Activated CD4-positive, alpha-beta T cell treated with anti-CD3 and anti-CD28 coated beads, Interleukin-2, Interleukin-6, amounts not matched to agents 100 ng/mL and 50 ng/mL, durations not matched to agents 16 hours and 8 hours (primary cell): Measurements from ENCODE around the gene BCLAF1.
"Not testable (repeated sequence)": the region's sequence is repeated elsewhere in the genome, so short reads cannot be mapped to it uniquely, and the experiment has no call there.

Source experiments
- DNase-seq: peaks from one replicate; pipeline ENCODE4 v3.0.0-alpha.2; 2020

BCLAF1 gene

DNA sequence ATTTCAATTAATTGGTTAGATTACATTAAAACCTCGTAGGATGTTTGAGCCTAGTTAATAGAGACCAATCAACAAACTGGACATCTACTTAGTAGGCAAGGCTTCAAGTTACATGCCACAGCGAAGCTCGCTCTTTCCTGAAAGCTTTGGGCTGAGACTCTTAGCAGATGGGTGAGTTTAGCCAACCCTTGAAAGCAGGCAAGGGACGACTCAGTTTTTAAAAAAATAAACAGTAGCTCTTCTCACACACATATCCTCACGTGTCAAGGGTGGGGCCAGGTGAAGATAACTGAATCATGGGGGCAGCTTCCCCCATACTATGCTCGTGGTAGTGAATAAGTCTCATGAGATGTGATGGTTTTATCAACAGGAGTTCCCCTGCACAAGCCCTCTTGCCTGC lies 40.3 kb downstream of the BCLAF1 start:
- no peak for DNase-seq

DNA sequence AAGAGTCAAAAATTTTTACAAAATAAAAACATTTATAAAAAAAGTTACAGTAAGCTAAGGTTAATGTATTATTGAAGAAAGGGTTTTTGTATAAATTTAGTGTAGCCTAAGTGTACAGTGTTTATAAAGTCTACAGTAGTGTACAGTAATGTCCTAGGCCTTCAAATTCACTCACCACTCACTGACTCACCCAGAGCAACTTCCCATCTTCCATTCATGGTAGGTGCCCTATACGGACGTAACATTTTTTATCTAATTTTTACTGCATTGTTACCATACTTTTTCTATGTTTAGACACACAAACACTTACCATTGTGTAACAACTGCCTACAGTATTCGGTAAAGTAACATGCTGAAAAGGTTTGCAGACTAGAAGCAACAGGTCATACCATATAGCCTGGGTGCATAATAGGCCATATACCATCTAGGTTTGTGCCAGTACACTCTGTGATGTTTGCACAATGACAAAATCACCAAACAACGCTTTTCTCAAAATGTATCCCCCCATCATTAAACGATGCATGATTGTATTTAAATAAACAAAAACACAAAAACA lies 45.5 kb downstream of the BCLAF1 start:
- no peak for DNase-seq

DNA sequence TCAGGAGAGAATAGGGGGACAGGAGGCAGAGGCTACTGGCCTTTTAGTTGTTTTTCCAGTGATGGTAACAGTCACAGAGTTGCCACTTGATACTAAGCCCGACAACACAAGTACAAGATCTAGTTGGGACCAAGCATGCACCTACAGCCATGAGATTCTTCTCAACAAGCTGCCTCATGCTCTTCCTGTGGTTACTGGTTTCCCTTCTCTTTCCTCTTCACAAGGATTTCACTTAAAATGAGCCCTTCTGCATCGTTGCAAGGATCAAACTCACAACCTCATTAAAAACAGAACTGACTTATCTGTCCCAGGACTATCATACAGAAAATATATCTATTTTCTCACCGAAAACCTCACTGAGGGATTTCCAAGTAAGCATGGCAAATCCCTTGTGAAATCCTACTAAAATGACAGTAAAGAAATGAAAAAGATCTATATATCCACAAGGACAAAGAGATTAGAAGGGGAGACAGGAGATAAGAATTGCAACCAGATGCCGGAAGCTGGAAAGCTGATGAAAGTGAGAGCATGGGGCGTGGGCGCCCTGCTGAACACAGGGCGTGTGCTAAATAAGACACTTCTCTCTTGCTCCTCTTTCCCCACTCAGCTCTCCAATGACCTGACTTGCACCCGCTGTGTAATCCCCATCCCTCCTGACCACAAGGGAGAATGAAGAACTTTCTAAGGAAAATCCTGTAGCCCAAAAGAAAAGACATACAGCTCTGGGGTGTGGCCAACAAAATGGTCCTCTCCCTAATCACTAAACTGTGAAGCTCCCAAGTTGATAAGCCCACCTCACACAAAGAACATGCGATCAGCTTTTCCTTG lies 53.0 kb downstream of the BCLAF1 start:
- no peak for DNase-seq

DNA sequence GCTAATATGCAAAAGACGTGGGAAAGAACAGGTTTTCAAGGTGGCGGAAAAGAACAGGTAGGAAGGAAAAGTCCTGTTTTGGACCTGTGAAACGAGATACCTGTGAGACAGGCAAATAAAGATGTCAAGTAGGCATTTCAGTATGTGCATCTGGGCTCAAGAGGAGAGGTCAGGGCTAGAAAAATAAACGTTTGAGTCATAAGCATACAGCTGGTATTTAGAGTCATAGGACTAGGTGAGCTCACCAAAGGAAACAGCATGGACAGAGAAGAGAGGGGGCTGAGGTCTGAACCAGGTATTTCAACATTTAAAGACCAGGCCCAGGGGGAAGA lies 54.4 kb downstream of the BCLAF1 start:
- no peak for DNase-seq

DNA sequence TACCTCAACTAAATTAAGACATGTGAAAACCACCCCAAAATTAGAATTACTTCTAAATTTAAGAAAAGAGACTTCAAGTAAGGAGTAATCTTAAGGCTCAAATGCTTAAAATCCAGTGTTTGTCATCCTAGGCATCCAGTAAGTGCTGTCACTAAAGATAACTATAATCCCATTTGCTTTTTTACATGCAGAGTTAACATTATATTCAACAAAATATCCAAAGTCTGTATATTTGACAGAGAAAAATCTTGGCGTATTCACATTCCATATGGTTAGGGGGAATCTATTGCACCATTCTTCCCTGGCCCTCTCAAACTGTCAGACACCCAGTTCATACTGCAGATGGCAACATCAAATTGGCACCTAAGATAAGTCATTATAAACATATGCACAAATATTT lies 56.9 kb downstream of the BCLAF1 start:
- DNase-seq = no peak

DNA sequence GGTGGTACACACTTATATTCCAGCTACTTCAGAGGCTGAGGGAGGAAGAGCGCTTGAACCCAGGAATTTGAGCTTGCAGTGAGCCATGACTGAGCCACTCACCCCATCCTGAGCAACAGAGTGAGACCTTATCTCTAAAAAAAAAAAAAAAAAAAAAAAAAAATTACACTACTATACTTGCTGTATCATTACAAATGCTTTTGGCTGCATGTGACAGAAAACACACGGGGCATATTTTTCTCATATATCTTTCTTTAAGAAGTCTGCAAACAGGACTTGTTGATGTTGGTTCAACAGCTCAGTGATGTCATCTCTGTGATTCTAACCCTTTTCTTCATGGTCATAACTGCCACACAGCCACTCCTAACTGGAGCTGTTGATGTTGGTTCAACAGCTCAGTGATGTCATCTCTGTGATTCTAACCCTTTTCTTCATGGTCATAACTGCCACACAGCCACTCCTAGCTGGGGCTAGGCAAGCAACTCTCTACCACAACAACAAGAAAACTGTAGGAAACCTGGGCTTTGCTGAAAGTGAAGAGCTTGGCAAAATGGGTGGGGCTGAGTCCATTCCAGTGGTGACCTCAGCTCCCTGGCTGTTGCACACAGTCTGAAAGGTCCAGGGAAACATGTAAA lies 59.3 kb downstream of the BCLAF1 start:
- no peak for DNase-seq

DNA sequence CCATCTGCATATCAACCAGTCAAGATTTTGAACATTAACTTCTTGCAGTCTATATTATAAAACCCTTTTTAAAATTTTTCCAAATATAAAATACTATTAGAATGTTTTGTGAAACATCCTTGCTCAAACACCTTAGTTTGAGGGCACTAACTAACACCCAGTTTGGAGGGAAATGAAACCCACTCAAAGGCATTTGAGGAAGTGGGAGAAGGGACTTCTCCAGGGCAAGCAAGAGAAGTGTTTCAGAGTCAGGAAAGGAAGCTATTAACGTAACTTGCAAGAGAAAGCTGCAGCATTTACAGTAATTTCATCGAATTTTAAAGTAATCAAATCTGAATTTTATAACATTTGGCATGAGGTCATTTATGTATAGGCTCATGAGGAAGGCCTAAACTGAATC lies 60.8 kb downstream of the BCLAF1 start:
- no peak for DNase-seq

DNA sequence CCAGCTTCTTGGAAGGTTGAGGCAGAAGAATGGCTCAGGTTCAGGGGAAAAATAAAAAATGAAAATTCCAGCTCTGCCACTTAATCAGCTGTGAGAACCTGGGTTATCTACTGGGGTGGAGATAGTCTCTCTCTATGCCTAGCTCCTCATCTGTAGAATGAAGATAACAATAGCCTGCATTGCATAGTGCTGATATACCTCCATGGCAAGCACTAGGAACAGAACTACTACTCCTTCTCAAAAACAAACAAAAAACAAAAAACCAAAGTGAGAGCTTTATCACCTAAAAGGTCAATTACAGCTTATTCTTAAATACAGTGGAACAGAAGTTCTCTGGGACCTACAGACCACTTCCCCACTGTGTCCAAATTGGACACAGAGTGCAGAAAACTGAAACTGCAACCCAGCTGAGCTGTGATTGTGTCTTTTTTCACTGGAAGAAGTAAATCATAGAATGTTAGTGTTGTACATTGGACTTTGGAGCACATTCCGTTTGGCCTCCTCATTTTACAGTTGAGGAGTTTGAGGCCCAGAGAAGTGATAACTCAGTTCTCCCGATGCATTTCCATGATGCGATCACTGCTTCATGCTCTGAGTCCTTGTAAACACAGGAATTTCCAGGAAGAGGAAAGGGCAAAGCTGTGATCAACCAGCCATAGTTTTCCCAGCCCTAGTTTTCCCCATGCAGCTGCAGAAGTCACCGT lies 62.8 kb downstream of the BCLAF1 start:
- DNase-seq = no peak

DNA sequence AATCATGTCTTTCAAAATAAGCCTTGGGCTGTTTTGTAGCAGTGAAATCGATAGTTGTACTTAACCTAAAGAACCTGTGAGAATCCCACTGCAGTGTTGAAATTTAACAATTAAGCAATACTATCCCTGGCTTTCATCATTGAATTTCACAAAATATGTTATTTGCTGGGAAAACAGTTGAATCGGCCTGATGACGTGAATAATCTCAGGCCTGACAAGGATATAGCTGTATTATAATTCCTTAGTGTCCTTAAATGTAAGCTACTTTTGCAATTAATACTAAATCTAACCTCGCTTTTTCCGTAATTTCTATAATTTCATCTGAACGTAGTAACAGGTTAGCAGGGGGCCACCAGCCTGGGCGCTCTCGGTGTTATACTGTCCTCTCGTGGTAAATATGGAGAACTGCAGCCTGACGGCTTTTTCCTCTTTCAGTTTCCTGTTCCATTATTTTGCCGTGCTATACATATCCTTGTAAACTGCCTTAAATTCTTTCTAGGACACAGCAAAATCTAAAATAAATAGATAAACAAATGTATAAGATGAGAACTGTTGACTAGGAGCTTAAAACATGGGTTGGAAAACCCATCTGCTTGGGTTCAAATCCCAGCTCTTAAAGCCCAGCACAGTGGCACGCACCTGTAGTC lies 63.5 kb downstream of the BCLAF1 start:
- peak; percentile 57 for DNase-seq

DNA sequence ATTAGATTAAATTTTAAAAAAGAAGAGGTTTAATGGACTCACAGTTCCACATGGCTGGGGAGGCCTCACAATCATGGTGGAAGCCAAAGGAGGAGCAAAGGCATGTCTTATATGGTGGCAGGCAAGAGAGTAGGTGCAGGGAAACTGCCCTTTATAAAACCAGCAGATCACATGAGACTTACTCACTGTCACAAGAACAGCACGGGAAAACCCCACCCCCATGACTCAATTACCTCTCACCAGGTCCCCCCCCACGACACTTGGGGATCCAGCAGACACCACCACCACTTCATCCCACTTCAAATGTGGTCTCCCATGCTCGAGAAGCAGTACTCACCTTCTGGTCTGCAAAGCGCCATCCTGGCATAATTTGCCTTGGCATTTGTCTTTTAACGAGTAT lies 64.2 kb downstream of the BCLAF1 start:
- peak; percentile 2 for DNase-seq

DNA sequence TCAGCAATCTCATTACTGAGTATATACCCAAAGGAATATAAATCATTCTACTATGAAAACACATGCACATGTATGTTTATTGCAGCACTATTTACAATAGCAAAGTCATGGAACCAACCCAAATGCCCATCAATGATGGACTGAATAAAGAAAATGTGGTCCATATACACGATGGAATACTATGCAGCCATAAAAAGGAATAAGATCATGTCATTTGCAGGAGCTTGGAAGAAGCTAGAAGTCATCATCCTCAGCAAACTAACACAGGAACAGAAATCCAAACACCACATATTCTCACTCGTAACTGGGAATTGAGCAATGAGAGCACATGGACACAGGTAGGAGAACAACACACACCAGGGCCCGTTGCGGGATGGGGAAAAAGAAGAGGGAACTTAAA lies 64.7 kb downstream of the BCLAF1 start:
- not testable (repeated sequence) for DNase-seq

DNA sequence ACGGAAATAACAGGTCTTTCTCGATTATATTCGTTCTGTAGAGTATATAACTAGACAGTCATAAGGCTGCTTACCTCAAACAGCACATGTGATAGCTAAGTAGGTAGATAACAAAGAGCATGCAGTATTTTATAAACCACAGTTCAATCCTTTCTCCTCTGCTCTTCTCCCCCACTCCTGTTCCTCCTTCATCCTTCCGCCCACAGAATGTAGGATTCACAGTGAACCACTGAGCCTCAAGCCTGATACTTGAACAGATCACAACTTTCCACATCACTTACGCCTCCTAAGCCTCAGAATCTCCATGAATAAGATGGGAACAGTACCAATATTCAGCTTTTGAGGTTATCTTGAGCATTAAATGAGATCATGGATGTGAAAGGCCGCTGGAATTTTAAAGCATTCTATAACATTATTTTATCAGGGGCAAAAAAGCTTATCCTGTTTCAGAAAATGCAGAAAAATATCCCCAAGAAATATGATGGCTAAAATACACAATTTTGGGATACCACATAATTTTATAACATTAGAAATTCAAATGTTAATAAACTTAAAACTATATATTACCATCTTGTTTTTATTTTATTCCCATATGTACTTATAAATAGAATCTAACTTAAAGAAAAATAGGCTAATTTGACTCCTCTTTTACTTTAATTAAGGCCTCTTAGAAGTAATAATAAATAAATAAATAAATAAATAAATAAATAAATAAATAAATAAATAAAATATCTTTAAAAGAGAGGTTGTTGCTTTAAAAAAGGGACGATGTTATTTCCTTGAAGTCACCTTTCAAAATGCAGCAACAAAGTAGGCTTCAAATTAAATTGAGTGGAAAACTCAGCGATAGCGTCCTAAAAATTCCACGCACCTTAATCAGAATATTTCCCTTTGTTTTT lies 72.9 kb downstream of the BCLAF1 start:
- no peak for DNase-seq

DNA sequence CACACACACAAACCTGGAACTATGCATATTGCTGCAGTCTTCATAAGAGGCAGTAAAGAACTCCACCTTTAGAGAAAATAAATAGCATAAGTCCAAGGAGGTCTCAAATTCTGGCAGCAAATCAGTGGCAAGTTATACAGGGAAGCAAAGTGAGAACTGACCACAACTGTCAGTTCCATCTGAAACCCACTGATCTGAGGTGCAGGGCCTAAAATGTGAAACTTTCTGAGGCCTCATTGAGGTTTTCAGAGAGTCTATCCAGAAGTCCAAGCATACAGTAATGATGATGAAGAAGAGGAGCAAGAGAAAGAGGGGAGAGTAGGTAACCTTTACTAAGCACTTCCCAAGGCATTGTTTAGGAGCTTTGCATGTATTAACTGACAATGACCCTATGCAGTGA lies 75.8 kb downstream of the BCLAF1 start:
- DNase-seq = no peak

DNA sequence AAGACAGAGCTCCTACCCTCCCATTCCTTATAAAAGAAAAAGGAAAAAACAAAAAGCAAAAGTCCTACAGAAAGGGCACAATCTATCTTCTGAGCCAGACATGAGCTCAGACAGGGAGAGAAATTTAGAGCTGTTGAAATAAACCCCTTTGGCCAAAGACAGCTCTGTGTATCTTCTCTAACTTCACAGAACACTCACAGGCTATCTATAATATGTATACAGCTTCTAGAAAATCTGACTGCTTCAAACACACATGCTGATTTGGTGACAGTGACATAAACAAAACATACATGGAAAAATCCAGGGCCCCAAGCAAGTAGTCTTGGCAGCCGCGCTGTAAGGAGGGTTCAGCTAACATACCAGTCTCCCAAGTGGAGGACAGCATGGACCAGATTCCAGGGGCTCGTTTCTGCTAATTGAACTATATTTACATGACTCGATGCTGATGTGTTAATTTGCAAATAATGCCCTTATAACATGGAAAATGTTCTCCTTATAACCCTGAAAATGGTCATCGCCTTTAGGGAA lies 76.6 kb downstream of the BCLAF1 start:
- no peak for DNase-seq

DNA sequence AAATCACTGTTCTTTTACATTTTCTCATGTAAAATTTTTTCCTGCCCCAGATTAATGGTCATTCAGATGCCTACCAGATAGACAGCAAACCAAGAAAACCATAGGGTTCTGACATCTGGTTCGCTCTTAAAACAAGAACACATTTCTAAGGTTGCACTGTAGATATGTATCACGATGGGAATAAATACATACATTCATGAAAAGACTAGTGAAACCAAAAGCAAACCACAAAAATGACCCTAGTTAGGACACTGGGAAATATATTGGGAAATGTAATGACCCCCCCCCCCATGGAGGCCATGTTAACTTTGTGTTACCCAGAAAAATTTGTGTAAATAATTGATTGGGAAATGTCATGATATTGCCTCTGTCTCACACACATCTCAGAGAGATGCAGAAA lies 77.0 kb downstream of the BCLAF1 start:
- no peak for DNase-seq

DNA sequence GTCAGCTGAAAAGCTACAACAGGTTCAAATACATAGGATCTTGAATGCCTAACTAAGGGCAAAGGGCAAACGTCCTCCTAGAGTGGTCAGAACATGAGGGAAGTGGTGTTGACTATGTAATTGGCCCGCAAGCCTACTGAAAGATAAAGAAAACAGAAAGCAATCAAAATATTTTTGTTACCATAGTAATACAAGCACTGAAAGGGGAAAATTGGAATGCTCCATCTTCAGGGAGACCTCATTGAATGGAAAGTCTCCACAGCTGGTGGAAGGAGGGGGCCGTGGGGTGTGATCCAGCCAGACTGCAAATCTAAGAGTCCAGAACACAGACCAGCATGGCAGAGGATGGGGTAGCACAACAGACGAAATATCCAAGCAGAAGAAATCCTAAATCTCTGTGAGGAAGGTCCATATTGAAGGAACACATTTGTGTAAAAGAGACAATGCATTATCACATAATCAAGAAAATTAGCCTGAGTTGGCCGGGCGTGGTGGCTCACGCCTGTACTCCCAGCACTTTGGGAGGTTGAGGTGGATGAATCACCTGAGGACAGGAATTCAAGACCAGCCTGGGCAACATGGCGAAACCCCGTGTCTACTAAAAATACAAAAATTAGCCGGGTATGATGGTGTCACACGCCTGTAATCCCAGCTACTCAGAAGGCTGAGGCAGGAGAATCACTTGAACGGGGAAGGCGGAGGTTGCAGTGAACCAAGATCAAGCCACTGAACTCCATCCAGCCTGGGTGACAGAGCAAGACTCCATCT lies 79.1 kb downstream of the BCLAF1 start:
- DNase-seq = no peak

DNA sequence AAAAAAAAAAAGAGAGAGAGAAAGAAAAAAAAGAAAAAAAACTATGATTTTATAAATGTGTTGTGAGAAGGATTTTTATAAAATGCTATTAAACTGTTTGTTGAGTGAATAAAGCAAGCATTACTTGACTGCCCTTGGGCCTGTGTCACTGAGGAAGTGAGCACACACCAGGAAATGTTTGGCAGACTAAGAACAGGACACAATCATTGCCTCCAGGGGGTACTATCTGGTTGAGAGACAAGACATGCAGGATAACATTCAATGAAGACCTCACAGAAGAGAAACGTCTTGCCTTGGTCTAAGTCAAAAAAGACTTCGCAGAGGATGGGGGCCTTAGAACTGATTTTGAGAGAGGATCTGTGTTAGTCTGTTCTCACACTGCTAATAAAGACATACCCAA lies 80.2 kb downstream of the BCLAF1 start:
- no peak for DNase-seq

DNA sequence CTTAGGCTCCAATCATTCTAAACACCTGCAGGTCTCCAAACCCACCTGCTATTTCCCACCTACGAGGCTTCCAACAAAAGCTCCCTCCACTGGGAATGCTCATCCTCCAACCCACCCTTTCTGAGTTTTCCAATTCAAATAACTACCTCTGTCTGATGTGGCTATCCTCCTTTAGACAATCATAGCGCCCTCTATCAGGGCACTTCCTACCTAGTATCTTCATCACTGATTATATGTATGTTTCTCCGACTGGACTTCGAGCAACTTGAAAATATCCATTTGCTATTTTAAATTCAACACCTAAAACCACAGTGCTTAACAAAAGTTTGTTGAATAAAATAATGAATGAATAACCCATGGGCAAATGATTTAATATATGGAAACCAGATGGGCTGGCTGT lies 80.9 kb downstream of the BCLAF1 start:
- DNase-seq = no peak
